Neural cell (in vitro differentiated cells): ENCODE data around the gene NLRP6. TPM values are rescaled to one million over a fixed set of nuclear protein-coding genes. Genes with fewer than 3 reads are reported as not detected.

ENCODE experiments used
- H2AFZ ChIP-seq: fragments of 200-600, 300-800 bp; sonication (generic), shearing (Covaris generic); 2 replicates; pipeline ENCODE4 v1.6.0; 2014; ENCODE audit warnings: low read depth, mild to moderate bottlenecking, antibody characterized with exemption, low read length, moderate library complexity
- H3F3A ChIP-seq: fragments of 200-600 bp; shearing (Covaris generic); 2 replicates; pipeline ENCODE4 v1.6.1; 2016; ENCODE audit warnings: mild to moderate bottlenecking, moderate library complexity, mixed read lengths, antibody characterized with exemption, low read length; ENCODE audit not compliant: insufficient read depth, poor library complexity, severe bottlenecking
- H3K27ac ChIP-seq: fragments of 200-600, 300-800 bp; sonication (generic), shearing (Covaris generic); 2 replicates; pipeline ENCODE4 v1.5.1; 2014; ENCODE audit warnings: mild to moderate bottlenecking, low read length, moderate library complexity
- H3K27me3 ChIP-seq: fragments of 300-800, 200-600 bp; sonication (generic), shearing (Covaris generic); 2 replicates; pipeline ENCODE4 v1.6.0; 2014; ENCODE audit warnings: mild to moderate bottlenecking, low read depth, low read length, moderate library complexity; ENCODE audit not compliant: insufficient read depth
- H3K36me3 ChIP-seq: fragments of 300-800, 200-600 bp; sonication (generic), shearing (Covaris generic); 2 replicates; pipeline ENCODE4 v1.5.1; 2014; ENCODE audit warnings: mild to moderate bottlenecking, antibody characterized with exemption, low read length, moderate library complexity; ENCODE audit not compliant: insufficient read depth
- H3K4me2 ChIP-seq: fragments of 300-800, 200-600 bp; sonication (generic), shearing (Covaris generic); 2 replicates; pipeline ENCODE4 v1.6.0; 2014; ENCODE audit warnings: mild to moderate bottlenecking, low read length
- H3K4me3 ChIP-seq: fragments of 300-800, 200-600 bp; sonication (generic), shearing (Covaris generic); 2 replicates; pipeline ENCODE4 v1.5.1; 2014; ENCODE audit warnings: mild to moderate bottlenecking, low read length, moderate library complexity
- H3K79me2 ChIP-seq: fragments of 200-600 bp; shearing (Covaris generic); replicated peaks from 2 replicates; pipeline ENCODE4 v1.6.0; 2014; ENCODE audit warnings: mild to moderate bottlenecking, low read length, moderate library complexity; ENCODE audit not compliant: insufficient read depth
- H3K9ac ChIP-seq: fragments of 300-800, 200-600 bp; sonication (generic), shearing (Covaris generic); 2 replicates; pipeline ENCODE4 v1.6.1; 2016; ENCODE audit warnings: mild to moderate bottlenecking, low read length, mixed read lengths
- H3K9me2 ChIP-seq: fragments of 200-600 bp; shearing (Covaris generic); 2 replicates; pipeline ENCODE4 v1.6.1; 2016; ENCODE audit warnings: mild to moderate bottlenecking, low read length, mixed read lengths; ENCODE audit not compliant: insufficient read depth
- H3K9me3 ChIP-seq: fragments of 200-600, 300-800 bp; sonication (generic), shearing (Covaris generic); 2 replicates; pipeline ENCODE4 v1.6.1; 2016; ENCODE audit warnings: mild to moderate bottlenecking, mixed run types, low read length, moderate library complexity, mixed read lengths
- H4K20me1 ChIP-seq: fragments of 200-600 bp; shearing (Covaris generic); 2 replicates; pipeline ENCODE4 v1.6.1; 2016; ENCODE audit warnings: mild to moderate bottlenecking, mixed run types; ENCODE audit not compliant: insufficient read depth
- EP300 ChIP-seq: fragments of 450-650 bp; conservative IDR thresholded peaks from 2 replicates; pipeline ENCODE4 v1.6.1; 2014; ENCODE audit warnings: antibody characterized with exemption, mild to moderate bottlenecking, moderate library complexity; ENCODE audit not compliant: poor library complexity, severe bottlenecking
- EZH2 ChIP-seq: fragments of 200-600, 300-800 bp; shearing (Covaris generic), sonication (generic); IDR thresholded peaks from 2 replicates; pipeline ENCODE4 v1.6.1; 2014; ENCODE audit warnings: antibody characterized with exemption, low read length, borderline replicate concordance, mild to moderate bottlenecking; ENCODE audit not compliant: insufficient read depth, poor library complexity, severe bottlenecking
- MXI1 ChIP-seq: fragments of 450-650 bp; conservative IDR thresholded peaks from 2 replicates; pipeline ENCODE4 v1.6.1; 2014; ENCODE audit warnings: antibody characterized with exemption, mild to moderate bottlenecking; ENCODE audit not compliant: poor library complexity, severe bottlenecking
- POLR2AphosphoS5 ChIP-seq: IDR thresholded peaks from 2 replicates; pipeline ENCODE4 v1.6.1; 2012
- RAD21 ChIP-seq: fragments of 450-650 bp; conservative IDR thresholded peaks from 2 replicates; pipeline ENCODE4 v1.6.1; 2014; ENCODE audit warnings: antibody characterized with exemption, mild to moderate bottlenecking, moderate library complexity
- REST ChIP-seq: IDR thresholded peaks from 2 replicates; pipeline ENCODE4 v1.6.1; 2012; ENCODE audit warnings: borderline replicate concordance
- SMC3 ChIP-seq: fragments of 450-650 bp; conservative IDR thresholded peaks from 2 replicates; pipeline ENCODE4 v1.6.1; 2014; ENCODE audit warnings: antibody characterized with exemption, mild to moderate bottlenecking, moderate library complexity; ENCODE audit not compliant: poor library complexity
- TAF1 ChIP-seq: IDR thresholded peaks from 2 replicates; pipeline ENCODE4 v1.6.1; 2012; ENCODE audit warnings: low read depth
- polyA plus RNA-seq: library from polyadenylated mRNA; depleted of rRNA; stranded (reverse); fragments of >200 nt; gene quantifications from 2 replicates; pipeline ENCODE4 v1.2.3, GENCODE V29; 2014
- TF ChIP-seq, protein P1 (sequence below): fragments of 450-650 bp; IDR thresholded peaks from 2 replicates; pipeline ENCODE4 v1.5.1; 2014; ENCODE audit warnings: antibody characterized with exemption, mild to moderate bottlenecking, moderate library complexity; ENCODE audit not compliant: poor library complexity, severe bottlenecking

NLRP6 gene
- polyA plus RNA-seq, 1 donor from 2014 or later, result not detected

DNA sequence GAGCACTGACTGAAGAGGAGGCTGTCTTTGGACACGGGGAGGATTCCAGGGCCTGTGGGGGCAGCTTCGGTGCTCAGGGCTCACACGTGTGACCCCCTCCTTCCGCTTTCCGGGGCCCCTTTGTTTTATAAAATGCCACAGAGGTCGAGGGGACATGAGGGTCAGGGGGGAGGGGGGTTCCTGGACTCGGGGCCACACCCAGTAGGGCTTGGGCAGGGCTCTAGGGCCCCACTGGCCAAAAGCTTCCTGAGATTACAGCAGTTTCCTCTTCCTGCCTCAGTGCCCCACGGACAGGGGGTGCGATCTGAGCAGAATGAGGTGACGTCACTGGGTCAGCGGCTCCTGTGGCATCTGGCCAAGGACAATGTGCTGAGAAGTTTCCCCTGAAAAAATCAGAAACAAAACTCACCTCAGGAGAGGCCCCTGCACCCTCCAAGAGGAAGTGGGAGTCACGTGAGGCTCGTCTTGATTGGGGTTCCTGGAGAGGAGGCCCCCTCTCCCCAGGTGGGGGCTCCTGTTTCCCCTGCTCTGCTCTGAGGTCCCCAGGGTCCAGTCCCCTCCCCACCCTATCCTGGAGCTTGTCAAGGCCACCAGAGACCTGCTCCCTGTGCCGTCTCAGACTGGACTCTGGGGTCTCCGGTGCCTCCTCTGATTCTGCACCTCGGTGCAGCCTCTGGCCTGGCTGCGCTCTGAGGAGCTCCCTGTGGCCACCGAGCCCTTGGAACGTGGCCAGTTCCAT is 48.8 kb downstream of the NLRP6 start:
- no peak overlapping the region for H2AFZ ChIP-seq
- H3K4me2 ChIP-seq, result no peak overlapping the region
- H3K79me2 ChIP-seq, result no peaks in the 10 kb centered on the region
- no peaks in the 10 kb centered on the region for H3F3A ChIP-seq
- TF ChIP-seq RAD21 (no peak), EZH2 (no peak), EP300 (no peak), MXI1 (no peak), SMC3 (no peak)
- TF ChIP-seq, protein P1, sequence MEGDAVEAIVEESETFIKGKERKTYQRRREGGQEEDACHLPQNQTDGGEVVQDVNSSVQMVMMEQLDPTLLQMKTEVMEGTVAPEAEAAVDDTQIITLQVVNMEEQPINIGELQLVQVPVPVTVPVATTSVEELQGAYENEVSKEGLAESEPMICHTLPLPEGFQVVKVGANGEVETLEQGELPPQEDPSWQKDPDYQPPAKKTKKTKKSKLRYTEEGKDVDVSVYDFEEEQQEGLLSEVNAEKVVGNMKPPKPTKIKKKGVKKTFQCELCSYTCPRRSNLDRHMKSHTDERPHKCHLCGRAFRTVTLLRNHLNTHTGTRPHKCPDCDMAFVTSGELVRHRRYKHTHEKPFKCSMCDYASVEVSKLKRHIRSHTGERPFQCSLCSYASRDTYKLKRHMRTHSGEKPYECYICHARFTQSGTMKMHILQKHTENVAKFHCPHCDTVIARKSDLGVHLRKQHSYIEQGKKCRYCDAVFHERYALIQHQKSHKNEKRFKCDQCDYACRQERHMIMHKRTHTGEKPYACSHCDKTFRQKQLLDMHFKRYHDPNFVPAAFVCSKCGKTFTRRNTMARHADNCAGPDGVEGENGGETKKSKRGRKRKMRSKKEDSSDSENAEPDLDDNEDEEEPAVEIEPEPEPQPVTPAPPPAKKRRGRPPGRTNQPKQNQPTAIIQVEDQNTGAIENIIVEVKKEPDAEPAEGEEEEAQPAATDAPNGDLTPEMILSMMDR, result no peak
- H4K20me1 ChIP-seq, result no peaks in the 10 kb centered on the region
- H3K9ac ChIP-seq, result no peak overlapping the region
- H3K27me3 ChIP-seq, result no peaks in the 10 kb centered on the region
- H3K9me2 ChIP-seq, result no peaks in the 10 kb centered on the region
- H3K4me3 ChIP-seq, result no peak overlapping the region
- H3K27ac ChIP-seq, result no peak overlapping the region
- no peaks in the 10 kb centered on the region for H3K9me3 ChIP-seq
- H3K36me3 ChIP-seq, result no peaks in the 10 kb centered on the region

DNA sequence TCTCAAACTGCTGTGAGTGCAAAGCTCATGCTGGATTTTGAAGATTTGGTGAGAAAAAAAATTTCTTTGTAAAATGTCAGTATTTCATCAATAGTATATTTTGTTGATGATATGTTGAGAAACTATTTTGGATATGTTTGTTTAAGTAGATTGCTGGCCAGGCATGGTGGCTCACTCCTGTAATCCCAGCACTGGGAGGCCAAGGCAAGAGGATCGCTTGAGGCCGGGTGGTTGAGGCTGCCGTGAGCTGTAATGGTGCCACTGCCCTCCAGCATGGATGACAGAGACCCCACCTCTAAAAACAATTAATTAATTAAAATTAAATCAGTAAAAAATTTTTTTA is 49.3 kb downstream of the NLRP6 start:
- Histone ChIP-seq H3K4me2 (no peak overlapping the region), H3K79me2 (no peaks in the 10 kb centered on the region), H3K9me2 (no peaks in the 10 kb centered on the region), H4K20me1 (no peaks in the 10 kb centered on the region), H3K4me3 (no peak overlapping the region), H3K9me3 (no peaks in the 10 kb centered on the region), H2AFZ (no peak overlapping the region), H3K27me3 (no peaks in the 10 kb centered on the region), H3F3A (no peaks in the 10 kb centered on the region), H3K9ac (no peak overlapping the region), H3K36me3 (no peaks in the 10 kb centered on the region), H3K27ac (no peak overlapping the region)
- TF ChIP-seq EP300 (no peak), RAD21 (no peak), POLR2AphosphoS5 (no peak), EZH2 (no peak)
- TF ChIP-seq, protein P1, result no peak

GRCh38 chr11:328012-328411 is 49.8 kb downstream of the NLRP6 start:
- Histone ChIP-seq H4K20me1 (no peaks in the 10 kb centered on the region), H3K27me3 (no peaks in the 10 kb centered on the region), H3K9me2 (no peaks in the 10 kb centered on the region), H3K4me2 (no peak overlapping the region), H3F3A (no peaks in the 10 kb centered on the region), H3K9ac (no peak overlapping the region), H3K36me3 (no peaks in the 10 kb centered on the region), H2AFZ (no peak overlapping the region), H3K27ac (no peak overlapping the region), H3K4me3 (no peak overlapping the region), H3K79me2 (no peaks in the 10 kb centered on the region), H3K9me3 (no peaks in the 10 kb centered on the region)
- TF ChIP-seq SMC3 (no peak), REST (no peak), TAF1 (no peak), RAD21 (no peak), MXI1 (no peak), POLR2AphosphoS5 (no peak), EP300 (no peak), EZH2 (no peak)
- TF ChIP-seq, protein P1, result no peak
